OCI-LY7 (cell line): ENCODE data around the gene BDKRB1. TPM values are rescaled to one million over a fixed set of nuclear protein-coding genes. Genes with fewer than 3 reads are reported as not detected.

ENCODE experiments used
- BruUV-seq: library from RNA; stranded (reverse); fragments of 400-500 nt; replicated peaks from 2 replicates; lab custom pipeline; 2021; lab: Mats Ljungman, UMichigan
- CTCF ChIA-PET: fragments of 300-600 bp; sonication (Branson Sonifier 250); formaldehyde crosslinking; loops from one replicate; lab custom pipeline; 2022; ENCODE audit warnings: antibody characterized with exemption; ENCODE audit not compliant: unreplicated experiment; lab: Charles Lee
- POLR2A ChIA-PET: fragments of 300-600 bp; sonication (Branson Sonifier 250); formaldehyde crosslinking; loops from one replicate; lab custom pipeline; 2022; ENCODE audit warnings: antibody characterized with exemption; lab: Charles Lee
- DNase-seq: peaks from one replicate; pipeline ENCODE4 v3.0.0-alpha.2; 2015; ENCODE audit warnings: low spot score
- H2AFZ ChIP-seq: fragments of 200-600 bp; sonication (generic), shearing (Covaris generic); 2 replicates; pipeline ENCODE4 v1.6.1; 2014; ENCODE audit warnings: mild to moderate bottlenecking, antibody characterized with exemption, low read length, moderate library complexity
- H3K27ac ChIP-seq: fragments of 200-600 bp; sonication (generic); 2 replicates; pipeline ENCODE4 v1.5.1; 2014; ENCODE audit warnings: mixed run types, low read depth, mild to moderate bottlenecking, moderate library complexity, low read length, inconsistent platforms; ENCODE audit not compliant: poor library complexity, severe bottlenecking
- H3K36me3 ChIP-seq: fragments of 200-600 bp; sonication (generic); 2 replicates; pipeline ENCODE4 v1.6.1; 2014; ENCODE audit warnings: mild to moderate bottlenecking, antibody characterized with exemption, low read length, moderate library complexity, mixed read lengths; ENCODE audit not compliant: insufficient read depth
- H3K4me1 ChIP-seq: fragments of 200-600 bp; sonication (generic); 2 replicates; pipeline ENCODE4 v1.5.1; 2014; ENCODE audit warnings: mild to moderate bottlenecking, low read length; ENCODE audit not compliant: insufficient read depth, poor library complexity, severe bottlenecking
- H3K4me2 ChIP-seq: fragments of 200-600 bp; sonication (generic); 2 replicates; pipeline ENCODE4 v1.6.1; 2014; ENCODE audit warnings: mild to moderate bottlenecking, low read length
- H3K4me3 ChIP-seq: fragments of 200-600 bp; sonication (generic); 2 replicates; pipeline ENCODE4 v1.5.1; 2014; ENCODE audit warnings: mild to moderate bottlenecking, low read depth, low read length; ENCODE audit not compliant: poor library complexity, severe bottlenecking
- H3K79me2 ChIP-seq: fragments of 200-600 bp; sonication (generic); 2 replicates; pipeline ENCODE4 v1.6.1; 2016; ENCODE audit warnings: low read depth, mild to moderate bottlenecking, low read length, moderate library complexity, mixed read lengths; ENCODE audit not compliant: insufficient read depth
- H3K9me2 ChIP-seq: fragments of 200-600 bp; sonication (generic); 2 replicates; pipeline ENCODE4 v1.6.1; 2016; ENCODE audit warnings: mild to moderate bottlenecking, low read length, mixed read lengths; ENCODE audit not compliant: insufficient read depth
- H3K9me3 ChIP-seq: fragments of 200-600 bp; sonication (generic); 2 replicates; pipeline ENCODE4 v1.6.1; 2014; ENCODE audit warnings: mild to moderate bottlenecking, mixed run types, low read length, mixed read lengths
- H4K20me1 ChIP-seq: fragments of 200-600 bp; sonication (generic); 2 replicates; pipeline ENCODE4 v1.6.1; 2014; ENCODE audit warnings: mild to moderate bottlenecking, antibody characterized with exemption, low read length, moderate library complexity, mixed read lengths; ENCODE audit not compliant: insufficient read depth
- CTCF ChIP-seq: fragments of 200-600 bp; sonication (generic); conservative IDR thresholded peaks from 2 replicates; pipeline ENCODE4 v1.5.1; 2014; ENCODE audit warnings: mild to moderate bottlenecking, antibody characterized with exemption, low read length, moderate library complexity, mixed read lengths
- EZH2phosphoT487 ChIP-seq: fragments of 200-600 bp; sonication (generic); IDR thresholded peaks from 2 replicates; pipeline ENCODE4 v1.6.1; 2018; ENCODE audit warnings: low read depth, borderline replicate concordance, mild to moderate bottlenecking, mixed run types, antibody characterized with exemption, low read length, moderate library complexity, mixed read lengths
- intact Hi-C: fragments of 100-400 bp; cut with micrococcal nuclease; formaldehyde crosslinking; loops from one replicate; pipeline ENCODE4 v1.10.0; 2022; ENCODE audit not compliant: unreplicated experiment
- total RNA-seq, 2 experiments: library from RNA; depleted of rRNA in 1 of 2; stranded (reverse); fragments of >200 nt in 1 of 2; shearing (Covaris generic) in 1 of 2; gene quantifications; 2 replicates each; pipeline ENCODE4 v1.2.3, GENCODE V29; 2014 to 2022

The BDKRB1 gene
- total RNA-seq, 2 experiments from 2014 or later: not detected

- no TSS peak for BruUV-seq
Observed at GRCh38 chr14:96256407-96256806, 397 bp downstream of the BDKRB1 start.

GRCh38 chr14:96257056-96257455, 1.0 kb downstream of the BDKRB1 start:
- H3K27ac ChIP-seq: no peak overlapping the region
- H3K4me1 ChIP-seq: no peaks in the 10 kb centered on the region
- H4K20me1 ChIP-seq: no peaks in the 10 kb centered on the region
- intact Hi-C loops: no loop called here
- no peak for TF ChIP-seq CTCF
- TF ChIP-seq EZH2phosphoT487: no peak
- H3K36me3 ChIP-seq: no peaks in the 10 kb centered on the region
- BruUV-seq: no TSS peak
- H3K79me2 ChIP-seq: no peaks in the 10 kb centered on the region
- H2AFZ ChIP-seq: no peak overlapping the region
- DNase-seq: no peak
- H3K9me3 ChIP-seq: no peaks in the 10 kb centered on the region
- no peaks in the 10 kb centered on the region for H3K9me2 ChIP-seq
- H3K4me2 ChIP-seq: no peak overlapping the region
- no peak overlapping the region for H3K4me3 ChIP-seq
- CTCF ChIA-PET: no interaction called here
- POLR2A ChIA-PET: interaction anchor here (0.9 kb wide), 1 partner anchor 209 kb away, joined by 3 read pairs; no protein-coding TSS in a partner anchor

More at GRCh38 chr14:96256407-96256806, 397 bp downstream of the BDKRB1 start:
- Histone ChIP-seq H3K36me3 (no peaks in the 10 kb centered on the region), H3K4me1 (no peaks in the 10 kb centered on the region), H3K4me2 (no peak overlapping the region), H3K9me3 (no peaks in the 10 kb centered on the region), H4K20me1 (no peaks in the 10 kb centered on the region), H3K27ac (no peak overlapping the region), H2AFZ (no peak overlapping the region), H3K79me2 (no peaks in the 10 kb centered on the region), H3K9me2 (no peaks in the 10 kb centered on the region), H3K4me3 (no peak overlapping the region)
- CTCF ChIA-PET: no interaction called here
- intact Hi-C loops: no loop called here
- no peak for DNase-seq
- no peak for TF ChIP-seq EZH2phosphoT487
- POLR2A ChIA-PET: no interaction called here

GRCh38 chr14:96257900-96258299, 1.9 kb downstream of the BDKRB1 start:
- Histone ChIP-seq H3K4me3 (no peak overlapping the region), H3K27ac (no peak overlapping the region), H3K9me3 (no peaks in the 10 kb centered on the region), H3K9me2 (no peaks in the 10 kb centered on the region), H2AFZ (no peak overlapping the region), H3K4me1 (no peaks in the 10 kb centered on the region), H3K36me3 (no peaks in the 10 kb centered on the region), H3K4me2 (no peak overlapping the region), H4K20me1 (no peaks in the 10 kb centered on the region), H3K79me2 (no peaks in the 10 kb centered on the region)
- CTCF ChIA-PET: no interaction called here
- no peak for DNase-seq
- no TSS peak for BruUV-seq
- intact Hi-C loops: no loop called here
- TF ChIP-seq CTCF: no peak
- TF ChIP-seq EZH2phosphoT487: no peak
- POLR2A ChIA-PET: interaction anchor here (0.9 kb wide), 1 partner anchor 210 kb away, joined by 3 read pairs; no protein-coding TSS in a partner anchor
